HepG2 (cell line): Measurements from ENCODE around the gene KCNJ6. TPM values are rescaled to one million over a fixed set of nuclear protein-coding genes. Genes with fewer than 3 reads are reported as not detected.

Experiments
- ATAC-seq: fragments of 200-7000 bp; cut with Tn5 transposase; 3 replicates; pipeline ENCODE4 v1.9.1; 2020; ENCODE audit warnings: mild to moderate bottlenecking, moderate library complexity
- BruUV-seq: library from RNA; stranded (reverse); fragments of 400-500 nt; replicated peaks from 2 replicates; lab custom pipeline; 2021; lab: Mats Ljungman, UMichigan
- CTCF ChIA-PET: fragments of 300-600 bp; formaldehyde crosslinking; extraction: SDS; loops from one replicate; lab custom pipeline; 2021; ENCODE audit warnings: low total read pairs, inconsistent platforms, low intra/inter-chr PET ratio; lab: Yijun Ruan, JAX
- POLR2A ChIA-PET: fragments of 350-600 bp; sonication (Branson Sonifier 250); formaldehyde crosslinking; loops from one replicate; lab custom pipeline; 2020; ENCODE audit warnings: antibody characterized with exemption, inconsistent platforms; lab: Yijun Ruan, JAX
- DNase-seq: peaks from one replicate; pipeline ENCODE4 v3.0.0-alpha.2; 2015; ENCODE audit warnings: low spot score
- FAIRE-seq: peaks from 3 replicates; lab custom pipeline; 2011; peaks lifted over from hg19 to GRCh38; lab: Jason Lieb, UNC
- H2AFZ ChIP-seq: one replicate; pipeline ENCODE4 v1.6.1; 2011; ENCODE audit warnings: low read length, inconsistent platforms
- H3K27ac ChIP-seq: fragments of 300-600 bp; 3 replicates; pipeline ENCODE4 v1.8.0; 2011; ENCODE audit warnings: mixed run types, mild to moderate bottlenecking, mixed read lengths, low read length, inconsistent platforms; ENCODE audit not compliant: insufficient read depth; ENCODE audit errors: extremely low read length
- H3K27me3 ChIP-seq, 2 experiments: fragments of 200-600 bp in 1 of 2; 2 replicates in 1 of 2; 3 replicates in 1 of 2; pipeline versions ENCODE4 v1.6.0 to v1.8.0; 2011; ENCODE audit warnings: low read length in 2 of 2, mild to moderate bottlenecking in 2 of 2, moderate library complexity in 2 of 2, inconsistent platforms in 1 of 2; ENCODE audit not compliant: insufficient read depth in 2 of 2, control insufficient read depth in 1 of 2
- H3K36me3 ChIP-seq, 2 experiments: fragments of 200-600 bp in 1 of 2; replicated peaks in 1 of 2; 2 replicates in 1 of 2; 3 replicates in 1 of 2; pipeline versions ENCODE4 v1.5.1 to v1.8.0; 2011; ENCODE audit warnings: low read length in 2 of 2, inconsistent platforms in 1 of 2; ENCODE audit not compliant: insufficient read depth in 2 of 2, control insufficient read depth in 1 of 2
- H3K4me1 ChIP-seq: 2 replicates; pipeline ENCODE4 v1.5.1; 2012; ENCODE audit warnings: low read length, inconsistent platforms; ENCODE audit not compliant: insufficient read depth
- H3K4me2 ChIP-seq: 2 replicates; pipeline ENCODE4 v1.6.0; 2011; ENCODE audit warnings: low read depth, low read length, inconsistent platforms
- H3K4me3 ChIP-seq, 3 experiments: fragments of 200-600 bp in 1 of 3; sonication (generic), shearing (Covaris generic) in 1 of 3; replicated peaks in 1 of 3; 2 replicates each; pipeline ENCODE4 v1.5.1; 2011 to 2016; ENCODE audit warnings: low read length in 3 of 3, inconsistent platforms in 2 of 3, low read depth in 2 of 3, mild to moderate bottlenecking in 2 of 3, control low read depth in 1 of 3, mixed read lengths in 1 of 3; ENCODE audit not compliant: insufficient read depth in 1 of 3
- H3K79me2 ChIP-seq: one replicate; pipeline ENCODE4 v1.6.1; 2011; ENCODE audit warnings: low read length, inconsistent platforms; ENCODE audit not compliant: insufficient read depth
- H3K9ac ChIP-seq: 2 replicates; pipeline ENCODE4 v1.6.0; 2011; ENCODE audit warnings: mild to moderate bottlenecking, low read depth, low read length, inconsistent platforms; ENCODE audit not compliant: insufficient read depth
- H3K9me3 ChIP-seq: 2 replicates; pipeline ENCODE4 v1.5.1; 2012; ENCODE audit warnings: mild to moderate bottlenecking, low read length
- H4K20me1 ChIP-seq: 2 replicates; pipeline ENCODE4 v1.6.0; 2011; ENCODE audit warnings: inconsistent platforms, mild to moderate bottlenecking, low read length, moderate library complexity; ENCODE audit not compliant: insufficient read depth
- IRF2 ChIP-seq: IDR thresholded peaks from 2 replicates; pipeline ENCODE4 v1.6.1; 2018; ENCODE audit warnings: missing genetic modification reagents, missing compliant biosample characterization
- LRRFIP1 ChIP-seq: sonication (generic); formaldehyde crosslinking; conservative IDR thresholded peaks from 2 replicates; pipeline ENCODE4 v1.4.0; 2020; ENCODE audit warnings: missing genetic modification reagents
- MED1 ChIP-seq: sonication (generic); formaldehyde crosslinking; IDR thresholded peaks from 2 replicates; pipeline ENCODE4 v1.4.0; 2020; ENCODE audit warnings: missing genetic modification reagents
- SKI ChIP-seq: fragments of 450-650 bp; IDR thresholded peaks from one replicate; pipeline ENCODE4 v1.6.1; 2018; ENCODE audit warnings: mild to moderate bottlenecking; ENCODE audit not compliant: partially characterized antibody
- ZMYM4 ChIP-seq: sonication (generic); formaldehyde crosslinking; IDR thresholded peaks from 2 replicates; pipeline ENCODE4 v1.8.1; 2023; ENCODE audit warnings: mild to moderate bottlenecking, missing genetic modification reagents
- ZNF18 ChIP-seq: sonication (generic); formaldehyde crosslinking; IDR thresholded peaks from 2 replicates; pipeline ENCODE4 v1.8.0; 2022; ENCODE audit warnings: mild to moderate bottlenecking, missing genetic modification reagents; ENCODE audit not compliant: insufficient replicate concordance
- ZNF792 ChIP-seq: IDR thresholded peaks from 2 replicates; pipeline ENCODE4 v1.6.1; 2016
- ZSCAN29 ChIP-seq: sonication (generic); formaldehyde crosslinking; conservative IDR thresholded peaks from 2 replicates; pipeline ENCODE4 v1.4.0; 2020; ENCODE audit warnings: mild to moderate bottlenecking, missing genetic modification reagents
- WGBS: methylation state at CpG from one replicate; pipeline ENCODE4 v1.1.6; 2017; ENCODE audit warnings: low lambda C conversion rate; 5-methylcytosine and 5-hydroxymethylcytosine counted together
- in situ Hi-C: cut with HindIII; loops from 2 replicates; pipeline ENCODE4 v1.10.0; 2017; ENCODE audit warnings: low pct_unique_long_range_greater_than_20kb; ENCODE audit not compliant: extremely low pct_ligation_motif_present
- intact Hi-C: fragments of 100-400 bp; cut with micrococcal nuclease; formaldehyde crosslinking; loops from one replicate; pipeline ENCODE4 v1.10.0; 2022; ENCODE audit not compliant: unreplicated experiment
- polyA plus RNA-seq, 8 experiments: library from polyadenylated mRNA; depleted of rRNA in 3 of 8; stranded (reverse) in 7 of 8; unstranded in 1 of 8; fragments of >200 nt; fragmentation: Illumina TruSeq in 4 of 8; extraction: Trizol in 4 of 8; gene quantifications; 2 replicates each; pipeline versions ENCODE4 v1.2.1 to v1.2.3, GENCODE V29; 2011 to 2016; ENCODE audit warnings: low read depth in 4 of 8, missing spikeins in 1 of 8, mixed read lengths in 1 of 8; ENCODE audit not compliant: insufficient read depth in 1 of 8
- total RNA-seq, 5 experiments: library from RNA; depleted of rRNA; stranded (reverse); fragments of >200 nt; fragmentation: Illumina TruSeq; extraction: Trizol; gene quantifications; 2 replicates each; pipeline ENCODE4 v1.2.3, GENCODE V29; 2016; ENCODE audit warnings: low read depth in 1 of 5

KCNJ6 gene
- total and polyA plus RNA-seq, 2 of the 13 experiments (the other 11 are each of a cell fraction or from before 2014, with no cell fraction given) = not detected

- H3K27me3 ChIP-seq = peaks cover 0 to 3% of the 10 kb centered on the region in 2 experiments; a peak in 3 of 5 replicates
- no peaks in the 10 kb centered on the region for H3K9me3 ChIP-seq
- no peak overlapping the region for H3K9ac ChIP-seq
- no peak for TF ChIP-seq MED1 (CRISPR knock-in tag)
- no peak for TF ChIP-seq ZNF792 (CRISPR knock-in tag)
- no peak for TF ChIP-seq ZNF18 (CRISPR knock-in tag)
- no peak for TF ChIP-seq SKI
- TF ChIP-seq IRF2 = no peak
- TF ChIP-seq ZSCAN29 (CRISPR knock-in tag) = no peak
- TF ChIP-seq LRRFIP1 (CRISPR knock-in tag) = no peak
- TF ChIP-seq ZMYM4 (CRISPR knock-in tag) = no peak
- 88% methylated on average over 7 of the region's 22 CpGs for WGBS
- ATAC-seq = no peak
- BruUV-seq = no TSS peak
- no peak overlapping the region for H2AFZ ChIP-seq
- no peak overlapping the region for H3K27ac ChIP-seq
- H3K79me2 ChIP-seq = no peaks in the 10 kb centered on the region
- ChIA-PET CTCF (no interaction called here), POLR2A (no interaction called here)
- no peaks in the 10 kb centered on the region for H3K36me3 ChIP-seq
- intact Hi-C loops = no loop called here
- no peak for DNase-seq
- no peak for FAIRE-seq
- peaks cover 23% of the 10 kb centered on the region for H3K4me1 ChIP-seq
- no peaks in the 10 kb centered on the region for H4K20me1 ChIP-seq
- H3K4me3 ChIP-seq = no peak overlapping the region
- H3K4me2 ChIP-seq = no peak overlapping the region; the same call in 1 of the 2 replicates
- in situ Hi-C loops = no loop called here
These were observed 353.2 kb downstream of the KCNJ6 start for GRCh38 chr21:37562920-37563640.
